COR-L47 (cell line): ENCODE measurements around the gene ZBED4.

Experiments used
- DNase-seq: peaks from one replicate; lab custom pipeline; 2025; lab: John Stamatoyannopoulos, UW

Gene ZBED4

GRCh38 chr22:49855251-49855911 lies 1.7 kb downstream of the ZBED4 start:
- no peak for DNase-seq

- DNase-seq = no peak
Measured at GRCh38 chr22:49856343-49856742, 2.7 kb downstream of the ZBED4 start.

GRCh38 chr22:49856766-49857618 lies 3.3 kb downstream of the ZBED4 start:
- DNase-seq = no peak

GRCh38 chr22:49858827-49859226 lies 5.2 kb downstream of the ZBED4 start:
- no peak for DNase-seq

GRCh38 chr22:49861642-49862495 lies 8.2 kb downstream of the ZBED4 start:
- DNase-seq = no peak

- no peak for DNase-seq
Measured at GRCh38 chr22:49862496-49862776, 8.8 kb downstream of the ZBED4 start.

GRCh38 chr22:49863931-49864330 lies 10.3 kb downstream of the ZBED4 start:
- no peak for DNase-seq

GRCh38 chr22:49865156-49865555 lies 11.5 kb downstream of the ZBED4 start:
- no peak for DNase-seq

GRCh38 chr22:49866134-49866533 lies 12.5 kb downstream of the ZBED4 start:
- no peak for DNase-seq

GRCh38 chr22:49866646-49867045 lies 13.0 kb downstream of the ZBED4 start:
- DNase-seq = no peak

GRCh38 chr22:49867303-49868265 lies 13.9 kb downstream of the ZBED4 start:
- no peak for DNase-seq

- DNase-seq = no peak
Measured at GRCh38 chr22:49869086-49869830, 15.6 kb downstream of the ZBED4 start.

GRCh38 chr22:49869845-49870712 lies 16.4 kb downstream of the ZBED4 start:
- no peak for DNase-seq

GRCh38 chr22:49871482-49871881 lies 17.8 kb downstream of the ZBED4 start:
- no peak for DNase-seq

- no peak for DNase-seq
Measured at GRCh38 chr22:49872347-49872746, 18.7 kb downstream of the ZBED4 start.

- no peak for DNase-seq
Measured at GRCh38 chr22:49873228-49873940, 19.7 kb downstream of the ZBED4 start.

GRCh38 chr22:49877642-49878041 lies 24.0 kb downstream of the ZBED4 start:
- DNase-seq = no peak

GRCh38 chr22:49878206-49878605 lies 24.6 kb downstream of the ZBED4 start:
- DNase-seq = no peak

GRCh38 chr22:49879871-49880270 lies 26.2 kb downstream of the ZBED4 start:
- no peak for DNase-seq
